ENCODE data around the gene ZCCHC10. TPM values are rescaled to one million over a fixed set of nuclear protein-coding genes. Genes with fewer than 3 reads are reported as not detected.

Gene ZCCHC10
- total RNA-seq (2011; cell fraction: chromatin; rRNA removed; ENCODE audit: low replicate concordance): 5.5 and 11.3 TPM in 2 replicates
- 8.7 and 9.8 TPM in 2 replicates for total RNA-seq (2011; cell fraction: nucleolus; rRNA removed)
- 9.6 and 10.3 TPM in 2 replicates for total RNA-seq (2011; cell fraction: nucleoplasm; rRNA removed)
- 11.9 and 15.4 TPM in 2 replicates for total RNA-seq (2014; rRNA removed)
- 51.8 and 65.9 TPM in 2 replicates for total RNA-seq (2014; rRNA removed; fragmentation: Illumina TruSeq; extraction: Trizol)
- total RNA-seq (2015; rRNA removed; fragmentation: Illumina TruSeq; extraction: Trizol): 43.6 and 45.5 TPM in 2 replicates
- total RNA-seq (2021): 34.9 and 37.6 TPM in 2 replicates
- 78.7 and 85.1 TPM in 2 replicates for polyA plus RNA-seq (2011; rRNA removed)
- polyA plus RNA-seq (2011; cell fraction: cytosol; rRNA removed): 43.7 and 46.9 TPM in 2 replicates
- polyA plus RNA-seq (2011; cell fraction: nucleus; rRNA removed): 15.9 and 16.3 TPM in 2 replicates
- 43.2 and 76.9 TPM in 2 replicates for polyA plus RNA-seq (2012)
- polyA plus RNA-seq (2014; fragmentation: Illumina TruSeq; extraction: Trizol): 58.4 and 69.8 TPM in 2 replicates
- 100 to 1,000 TPM; 144 to 146 TPM for polyA plus RNA-seq (2014; fragmentation: Nextera tagmentation; extraction: Ambion mirVana)
- 46.6 and 47.2 TPM in 2 replicates for polyA plus RNA-seq (2014; rRNA removed)
- polyA minus RNA-seq (2011; rRNA and poly(A)+ RNA removed): 27.9 and 30.5 TPM in 2 replicates
- 15.1 and 15.7 TPM in 2 replicates for polyA minus RNA-seq (2011; cell fraction: cytosol; rRNA and poly(A)+ RNA removed)
- 1.6 and 5.8 TPM in 2 replicates for polyA minus RNA-seq (2011; cell fraction: nucleus; rRNA and poly(A)+ RNA removed)
- Bru-seq, nascent RNA: percentile 73 among the genes with signal in this experiment
- BruChase-seq, experiment 1, labeled RNA remaining after a 2-hour chase: percentile 74 among the genes with signal in this experiment
- percentile 76 among the genes with signal in this experiment for BruChase-seq, experiment 2, labeled RNA remaining after a 6-hour chase
- long read RNA-seq, experiment 1, transcript ZCCHC10-203 (3 exons, 325 nt): minor isoform, 26 of 171 reads
- long read RNA-seq, experiment 1, transcript ZCCHC10-209 (5 exons, 794 nt): minor isoform, 15 of 171 reads
- long read RNA-seq, experiment 1, transcript ZCCHC10-207 (5 exons, 1,070 nt): major isoform, 41 of 171 reads
- long read RNA-seq, experiment 1, transcript ZCCHC10-201 (4 exons, 2,178 nt): minor isoform, 35 of 171 reads
- long read RNA-seq, experiment 1, partial matches to known transcripts: 14 of 171 reads
- long read RNA-seq, experiment 1, other reads (novel, unspliced or antisense): 25 of 171 reads
- long read RNA-seq, experiment 2, partial matches to known transcripts: 2 of 20 reads
- long read RNA-seq, experiment 2, other reads (novel, unspliced or antisense): 11 of 20 reads
- long read RNA-seq, experiment 3, transcript ZCCHC10-201 (4 exons, 2,178 nt): minor isoform, 6 of 25 reads
- long read RNA-seq, experiment 3, transcript ZCCHC10-207 (5 exons, 1,070 nt): major isoform, 10 of 25 reads
- long read RNA-seq, experiment 3, partial matches to known transcripts: 1 of 25 reads
- long read RNA-seq, experiment 3, other reads (novel, unspliced or antisense): 3 of 25 reads

DNA sequence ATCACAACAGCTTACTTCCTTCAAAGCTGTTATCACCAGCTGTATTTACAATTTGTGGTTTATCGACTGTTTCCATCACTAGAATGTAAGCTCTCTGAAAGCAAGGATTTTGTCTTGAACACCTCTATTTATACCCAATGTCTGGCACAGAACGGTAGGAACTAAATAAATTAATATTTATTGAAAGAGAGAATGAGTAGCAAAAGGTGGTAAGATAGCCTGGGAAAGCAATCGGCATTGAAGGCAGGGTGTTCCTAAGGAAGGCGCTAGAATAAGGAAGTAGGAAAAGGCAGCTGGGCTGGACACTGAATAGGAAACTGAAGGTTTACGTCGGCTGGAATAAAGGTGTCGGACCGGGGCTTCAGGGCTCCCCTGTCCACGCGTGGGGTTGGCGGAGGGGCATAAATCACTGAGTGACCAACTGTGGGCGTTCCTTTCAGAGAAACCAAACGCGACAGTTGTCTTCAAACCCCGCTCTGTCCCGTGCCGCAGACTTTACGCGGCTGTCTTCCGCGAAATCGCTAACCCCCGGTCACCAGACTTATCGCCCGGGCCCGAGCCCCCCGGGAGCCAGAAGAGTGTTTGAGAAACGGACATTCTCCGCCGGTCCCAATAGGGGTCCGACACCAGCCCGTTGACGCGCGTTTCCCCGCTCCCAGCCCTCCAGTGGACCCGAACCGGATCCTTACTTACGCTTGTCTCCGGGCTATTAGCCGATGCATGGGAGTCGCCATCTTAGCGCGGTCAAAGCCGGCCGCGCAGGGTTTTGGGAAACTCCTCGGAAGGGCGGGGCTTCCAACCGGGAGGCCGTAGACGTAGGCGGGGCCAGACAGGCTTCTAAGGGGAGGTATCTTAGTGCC is at the start of gene ZCCHC10:
Gene ZCCHC10 (minus strand): TSS at position 746 of the 860 bp plus-strand sequence. CDS start 12 bp downstream, at position 734.
- peaks cover 5 to 9% of the 10 kb centered on the region in 2 experiments; a peak in 4 of 5 replicates for H3K4me1 ChIP-seq (replicated peaks in 1 of 2; ENCODE audit: control insufficient read depth in 2 of 2, insufficient read depth in 2 of 2, low read length in 2 of 2)
- H4K20me1 ChIP-seq (replicated peaks; ENCODE audit: control insufficient read depth, insufficient read depth, low read length): no peaks in the 10 kb centered on the region
- peaks cover 41% of the 10 kb centered on the region for H3K79me2 ChIP-seq (ENCODE audit: control insufficient read depth, insufficient read depth, low read length)
- POLR2A ChIA-PET: interaction anchor here (0.6 to 1.2 kb wide), 5 partner anchors 9 to 71 kb away, joined by 3 to 4 read pairs (median 3); partner anchors contain the start of gene HSPA4
- ATAC-seq (peak; percentile 99), DNase-seq (ENCODE audit: extremely low read depth in 1 of 4, low spot score in 3 of 4) (peak; percentile 93 to 97 (median 94)), FAIRE-seq (peak; percentile 75)
- H3K9me3 ChIP-seq (replicated peaks; ENCODE audit: control insufficient read depth, insufficient read depth, low read depth, low read length): no peaks in the 10 kb centered on the region
- peaks cover 21% of the 10 kb centered on the region; the same call in 1 of the 3 replicates for H3K36me3 ChIP-seq (ENCODE audit: control insufficient read depth, insufficient read depth, low read length)
- peak within 1 kb of the TSS; percentile 90 for H3K27ac ChIP-seq (ENCODE audit: extremely low read depth, low read depth, low read length)
- H2AFZ ChIP-seq (ENCODE audit: low read depth, low read length): peak within 1 kb of the TSS; percentile 93
- H3K9ac ChIP-seq (ENCODE audit: insufficient read depth in 1 of 2, low read depth in 2 of 2, low read length in 2 of 2): peak within 1 kb of the TSS; percentile 89 to 98
- peak within 1 kb of the TSS; percentile 89 for H3K4me2 ChIP-seq (ENCODE audit: insufficient read depth, low read length)
- intact Hi-C loops (cut with micrococcal nuclease) (loop anchor here (1.0 kb wide), 1 partner anchor 25 kb away; no protein-coding TSS in a partner anchor), in situ Hi-C loops (cut with MboI) (no loop called here)
- under 1% methylated on average over 42 of the region's 53 CpGs for WGBS (ENCODE audit: insufficient coverage, low coverage, missing lambda C conversion rate)
- peak within 1 kb of the TSS; percentile 87 for H3K4me3 ChIP-seq
- TSS peak; percentile 82 for BruUV-seq (replicated peaks)
- CTCF ChIA-PET (ENCODE audit: low intra/inter-chr PET ratio): no interaction called here
- H3K9me1 ChIP-seq (ENCODE audit: control insufficient read depth, insufficient read depth, low read length): no peaks in the 10 kb centered on the region
- no peaks in the 10 kb centered on the region for H3K27me3 ChIP-seq (ENCODE audit: control insufficient read depth in 2 of 2, insufficient read depth in 2 of 2, low read length in 2 of 2)
- 0 out of 2 replicates have a peak, but pooled peaks have one; percentile 63 for TF ChIP-seq SMAD3 (CRISPR knock-in tag; conservative IDR thresholded peaks at IDR 0.05)
- peak; percentile 84 for TF ChIP-seq ETV5 (CRISPR knock-in tag; IDR thresholded peaks at IDR 0.05; ENCODE audit: low read depth)
- TF ChIP-seq ELF4 (CRISPR knock-in tag; IDR thresholded peaks at IDR 0.05): no peak
- TF ChIP-seq ZNF77 (CRISPR knock-in tag; IDR thresholded peaks at IDR 0.05): no peak
- peak; percentile 22; the same call in 1 of the 2 replicates for TF ChIP-seq LEF1 (IDR thresholded peaks at IDR 0.05)
- TF ChIP-seq RCOR1 (IDR thresholded peaks at IDR 0.05; ENCODE audit: borderline replicate concordance in 1 of 2, low read depth in 2 of 2, low read length in 2 of 2): no peak
- TF ChIP-seq, protein P1, sequence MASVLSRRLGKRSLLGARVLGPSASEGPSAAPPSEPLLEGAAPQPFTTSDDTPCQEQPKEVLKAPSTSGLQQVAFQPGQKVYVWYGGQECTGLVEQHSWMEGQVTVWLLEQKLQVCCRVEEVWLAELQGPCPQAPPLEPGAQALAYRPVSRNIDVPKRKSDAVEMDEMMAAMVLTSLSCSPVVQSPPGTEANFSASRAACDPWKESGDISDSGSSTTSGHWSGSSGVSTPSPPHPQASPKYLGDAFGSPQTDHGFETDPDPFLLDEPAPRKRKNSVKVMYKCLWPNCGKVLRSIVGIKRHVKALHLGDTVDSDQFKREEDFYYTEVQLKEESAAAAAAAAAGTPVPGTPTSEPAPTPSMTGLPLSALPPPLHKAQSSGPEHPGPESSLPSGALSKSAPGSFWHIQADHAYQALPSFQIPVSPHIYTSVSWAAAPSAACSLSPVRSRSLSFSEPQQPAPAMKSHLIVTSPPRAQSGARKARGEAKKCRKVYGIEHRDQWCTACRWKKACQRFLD (CRISPR knock-in tag; IDR thresholded peaks at IDR 0.05): peak; percentile 80; the same call in 1 of the 2 replicates
- peak; percentile 68; the same call in 1 of the 2 replicates for TF ChIP-seq ZNF766 (CRISPR knock-in tag; conservative IDR thresholded peaks at IDR 0.05)
- TF ChIP-seq GTF2A2 (tag; IDR thresholded peaks at IDR 0.05): peak; percentile 63; the same call in 1 of the 2 replicates
- TF ChIP-seq HNRNPH1 (optimal IDR thresholded peaks at IDR 0.05; ENCODE audit: low read depth, low read length): no peak
- TF ChIP-seq SP1 (CRISPR knock-in tag; IDR thresholded peaks at IDR 0.05): peak; percentile 81
- peak; percentile 83 for TF ChIP-seq EP400 (IDR thresholded peaks at IDR 0.05)
